ENCODE measurements around the gene GAST. TPM values are rescaled to one million over a fixed set of nuclear protein-coding genes. Genes with fewer than 3 reads are reported as not detected.
A peak's percentile ranks its signal among the peaks of the same experiment; 100 is the strongest.

The GAST gene
- total and polyA plus RNA-seq, 9 of the 15 experiments (the other 6 are each of a cell fraction or from before 2014, with no cell fraction given), result not detected

DNA sequence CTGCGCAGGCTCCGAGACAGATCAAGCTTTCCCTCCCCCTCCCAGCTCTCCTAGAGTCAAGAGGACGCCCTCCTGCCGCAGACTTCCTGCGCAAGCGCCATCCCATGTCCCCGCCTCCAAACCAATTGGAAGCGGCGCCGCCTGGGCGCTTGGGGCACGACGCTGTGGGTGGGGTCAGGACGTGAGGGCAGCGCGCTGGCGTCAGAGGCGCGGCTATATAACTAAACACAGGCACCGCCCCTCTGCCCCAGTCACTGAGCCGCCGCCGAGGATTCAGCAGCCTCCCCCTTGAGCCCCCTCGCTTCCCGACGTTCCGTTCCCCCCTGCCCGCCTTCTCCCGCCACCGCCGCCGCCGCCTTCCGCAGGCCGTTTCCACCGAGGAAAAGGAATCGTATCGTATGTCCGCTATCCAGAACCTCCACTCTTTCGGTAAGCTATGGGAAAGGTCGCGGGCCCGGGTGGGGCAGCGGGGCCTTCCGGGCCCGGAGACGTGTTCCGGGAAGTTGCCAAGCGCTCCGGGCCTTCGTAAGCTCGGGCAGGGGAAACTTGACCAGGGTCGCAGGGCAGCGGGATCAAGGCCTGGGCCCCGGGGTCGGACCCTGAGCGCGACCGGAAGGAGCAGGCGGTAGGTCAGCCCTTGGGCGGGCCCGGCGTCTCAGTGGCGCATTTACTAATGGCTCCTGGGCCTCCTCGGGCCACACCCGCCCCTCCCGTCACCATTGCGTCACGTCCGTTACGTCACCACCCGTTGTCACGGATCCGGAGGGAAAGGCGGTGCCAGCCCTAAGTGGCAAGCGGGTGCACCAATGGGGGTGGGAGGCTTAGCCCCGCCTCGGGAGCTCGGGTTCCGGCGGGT is 23.3 kb upstream of the GAST start, which contains the start of gene EIF1 (continued):
- TF ChIP-seq, protein P1, sequence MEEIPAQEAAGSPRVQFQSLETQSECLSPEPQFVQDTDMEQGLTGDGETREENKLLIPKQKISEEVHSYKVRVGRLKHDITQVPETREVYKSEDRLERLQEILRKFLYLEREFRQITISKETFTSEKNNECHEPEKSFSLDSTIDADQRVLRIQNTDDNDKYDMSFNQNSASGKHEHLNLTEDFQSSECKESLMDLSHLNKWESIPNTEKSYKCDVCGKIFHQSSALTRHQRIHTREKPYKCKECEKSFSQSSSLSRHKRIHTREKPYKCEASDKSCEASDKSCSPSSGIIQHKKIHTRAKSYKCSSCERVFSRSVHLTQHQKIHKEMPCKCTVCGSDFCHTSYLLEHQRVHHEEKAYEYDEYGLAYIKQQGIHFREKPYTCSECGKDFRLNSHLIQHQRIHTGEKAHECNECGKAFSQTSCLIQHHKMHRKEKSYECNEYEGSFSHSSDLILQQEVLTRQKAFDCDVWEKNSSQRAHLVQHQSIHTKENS (CRISPR knock-in tag; IDR thresholded peaks at IDR 0.05), result no peak
- TF ChIP-seq ZNF197 (CRISPR knock-in tag; IDR thresholded peaks at IDR 0.05; ENCODE audit: low read depth) (no peak), HNRNPK (IDR thresholded peaks at IDR 0.05; ENCODE audit: low read depth, low read length, poor library complexity, severe bottlenecking) (peak; percentile 51), RAD21 (CRISPR knock-in tag; conservative IDR thresholded peaks at IDR 0.05 in 1 of 2, IDR thresholded peaks at IDR 0.05 in 1 of 2) (no peak), SRF (CRISPR knock-in tag; IDR thresholded peaks at IDR 0.05) (peak; percentile 40 to 73; a peak in 2 of 4 replicates), ZNF57 (CRISPR knock-in tag; IDR thresholded peaks at IDR 0.05) (no peak), ZNF778 (CRISPR knock-in tag; IDR thresholded peaks at IDR 0.05) (no peak), MAFF (IDR thresholded peaks at IDR 0.05; ENCODE audit: low read length) (no peak), ZKSCAN8 (CRISPR knock-in tag; IDR thresholded peaks at IDR 0.05) (no peak), ZMIZ1 (IDR thresholded peaks at IDR 0.05; ENCODE audit: low read depth in 2 of 2, low read length in 2 of 2) (peak in 1 of 2 experiments; percentile 77; a peak in 2 of 4 replicates), TSHZ1 (CRISPR knock-in tag; IDR thresholded peaks at IDR 0.05) (0 out of 2 replicates have a peak, but pooled peaks have one; percentile 50)
- TF ChIP-seq, protein P2, sequence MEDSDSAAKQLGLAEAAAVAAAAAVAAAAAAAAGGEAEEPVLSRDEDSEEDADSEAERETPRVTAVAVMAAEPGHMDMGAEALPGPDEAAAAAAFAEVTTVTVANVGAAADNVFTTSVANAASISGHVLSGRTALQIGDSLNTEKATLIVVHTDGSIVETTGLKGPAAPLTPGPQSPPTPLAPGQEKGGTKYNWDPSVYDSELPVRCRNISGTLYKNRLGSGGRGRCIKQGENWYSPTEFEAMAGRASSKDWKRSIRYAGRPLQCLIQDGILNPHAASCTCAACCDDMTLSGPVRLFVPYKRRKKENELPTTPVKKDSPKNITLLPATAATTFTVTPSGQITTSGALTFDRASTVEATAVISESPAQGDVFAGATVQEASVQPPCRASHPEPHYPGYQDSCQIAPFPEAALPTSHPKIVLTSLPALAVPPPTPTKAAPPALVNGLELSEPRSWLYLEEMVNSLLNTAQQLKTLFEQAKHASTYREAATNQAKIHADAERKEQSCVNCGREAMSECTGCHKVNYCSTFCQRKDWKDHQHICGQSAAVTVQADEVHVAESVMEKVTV (CRISPR knock-in tag; IDR thresholded peaks at IDR 0.05), result peak; percentile 35; the same call in 1 of the 2 replicates
- TF ChIP-seq, protein P3, sequence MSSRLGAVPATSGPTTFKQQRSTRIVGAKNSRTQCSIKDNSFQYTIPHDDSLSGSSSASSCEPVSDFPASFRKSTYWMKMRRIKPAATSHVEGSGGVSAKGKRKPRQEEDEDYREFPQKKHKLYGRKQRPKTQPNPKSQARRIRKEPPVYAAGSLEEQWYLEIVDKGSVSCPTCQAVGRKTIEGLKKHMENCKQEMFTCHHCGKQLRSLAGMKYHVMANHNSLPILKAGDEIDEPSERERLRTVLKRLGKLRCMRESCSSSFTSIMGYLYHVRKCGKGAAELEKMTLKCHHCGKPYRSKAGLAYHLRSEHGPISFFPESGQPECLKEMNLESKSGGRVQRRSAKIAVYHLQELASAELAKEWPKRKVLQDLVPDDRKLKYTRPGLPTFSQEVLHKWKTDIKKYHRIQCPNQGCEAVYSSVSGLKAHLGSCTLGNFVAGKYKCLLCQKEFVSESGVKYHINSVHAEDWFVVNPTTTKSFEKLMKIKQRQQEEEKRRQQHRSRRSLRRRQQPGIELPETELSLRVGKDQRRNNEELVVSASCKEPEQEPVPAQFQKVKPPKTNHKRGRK (tag; IDR thresholded peaks at IDR 0.05), result no peak
